Measurements from ENCODE around the gene SCFD2. TPM values are rescaled to one million over a fixed set of nuclear protein-coding genes. Genes with fewer than 3 reads are reported as not detected.

SCFD2 gene
- total and polyA plus RNA-seq, 7 experiments from 2014 or later: 13.4 to 32.8 (median 20.8) TPM

DNA sequence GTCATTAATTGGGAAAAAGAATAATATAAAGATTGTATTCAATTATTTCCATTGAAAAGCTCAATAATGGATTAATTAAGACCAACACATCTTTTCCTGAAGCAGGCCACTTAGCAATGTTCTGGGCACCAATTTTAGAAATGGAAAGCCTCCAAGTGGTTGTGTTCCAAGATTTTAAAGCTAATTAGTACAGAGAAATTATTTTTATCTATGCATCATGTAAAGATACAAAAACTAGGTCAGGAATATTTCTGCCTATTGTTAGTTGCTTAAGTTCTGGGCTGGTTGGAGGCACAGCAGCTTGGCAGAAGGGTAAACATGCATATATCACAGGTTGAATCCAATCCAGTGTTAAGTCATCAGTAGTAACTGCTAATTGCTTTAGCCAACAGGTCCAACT lies 401.9 kb downstream of the SCFD2 start:
- ATAC-seq: no peak
- intact Hi-C loops (cut with micrococcal nuclease): no loop called here
- Mint-ChIP-seq H3K27me3 (no peaks in the 10 kb centered on the region), H3K36me3 (peaks cover under 1 to 43% (median 17%) of the 10 kb centered on the region in 5 donors), H3K4me1 (peaks cover 0 to 9% (median 0%) of the 10 kb centered on the region in 7 donors), H3K9me3 (peaks cover 0 to 8% (median 0%) of the 10 kb centered on the region in 11 donors), H3K4me3 (no peak overlapping the region), H3K27ac (no peak overlapping the region)
- DNase-seq: no peak
- POLR2A ChIA-PET: no interaction called here
- Histone ChIP-seq H3K27me3 (ENCODE audit: control insufficient read depth in 2 of 2, insufficient read depth in 2 of 2, low read length in 2 of 2) (no peaks in the 10 kb centered on the region), H3K9me3 (ENCODE audit: control insufficient read depth in 2 of 3, low read length in 3 of 3) (no peaks in the 10 kb centered on the region), H3K27ac (ENCODE audit: low read depth, low read length) (no peak overlapping the region), H3K4me3 (ENCODE audit: low read length) (no peak overlapping the region), H3K4me1 (ENCODE audit: control insufficient read depth in 2 of 2, insufficient read depth in 2 of 2, low read length in 2 of 2) (no peaks in the 10 kb centered on the region), H3K36me3 (ENCODE audit: control insufficient read depth in 2 of 3, insufficient read depth in 3 of 3, low read length in 3 of 3) (no peaks in the 10 kb centered on the region)
- CTCF ChIA-PET: no interaction called here

DNA sequence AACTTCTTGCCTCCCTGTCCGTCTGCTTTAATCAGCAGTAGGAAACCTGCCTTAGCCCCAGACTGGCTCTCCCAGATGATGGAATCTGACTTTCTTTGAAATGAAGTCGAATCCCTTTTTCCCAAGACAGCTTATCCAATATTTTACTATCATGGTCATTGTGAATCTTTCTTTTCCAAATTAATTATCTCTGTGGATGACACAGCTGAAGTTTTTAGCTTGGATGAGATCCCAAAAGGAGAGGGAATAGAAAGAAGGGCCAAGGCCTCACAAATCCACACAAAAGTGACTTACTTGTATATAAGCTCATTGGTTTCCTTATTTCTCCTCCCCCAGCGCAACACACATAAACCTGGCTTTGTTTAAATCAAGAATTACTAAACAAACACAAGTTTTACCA lies 403.1 kb downstream of the SCFD2 start:
- Mint-ChIP-seq H3K4me3 (no peak overlapping the region), H3K27ac (no peak overlapping the region), H3K27me3 (no peaks in the 10 kb centered on the region), H3K36me3 (peaks cover 0 to 41% (median 10%) of the 10 kb centered on the region in 5 donors), H3K9me3 (peaks cover 0 to 3% (median 0%) of the 10 kb centered on the region in 11 donors), H3K4me1 (peaks cover 0 to 4% (median 0%) of the 10 kb centered on the region in 7 donors)
- Histone ChIP-seq H3K4me1 (ENCODE audit: control insufficient read depth in 2 of 2, insufficient read depth in 2 of 2, low read length in 2 of 2) (no peaks in the 10 kb centered on the region), H3K27me3 (ENCODE audit: control insufficient read depth in 2 of 2, insufficient read depth in 2 of 2, low read length in 2 of 2) (no peaks in the 10 kb centered on the region), H3K27ac (ENCODE audit: low read depth, low read length) (no peak overlapping the region), H3K4me3 (ENCODE audit: low read length) (no peak overlapping the region), H3K9me3 (ENCODE audit: control insufficient read depth in 2 of 3, low read length in 3 of 3) (no peaks in the 10 kb centered on the region), H3K36me3 (ENCODE audit: control insufficient read depth in 2 of 3, insufficient read depth in 3 of 3, low read length in 3 of 3) (no peaks in the 10 kb centered on the region)
- ATAC-seq (no peak), DNase-seq (no peak)
- CTCF ChIA-PET: no interaction called here
- POLR2A ChIA-PET: no interaction called here
- intact Hi-C loops (cut with micrococcal nuclease): no loop called here

DNA sequence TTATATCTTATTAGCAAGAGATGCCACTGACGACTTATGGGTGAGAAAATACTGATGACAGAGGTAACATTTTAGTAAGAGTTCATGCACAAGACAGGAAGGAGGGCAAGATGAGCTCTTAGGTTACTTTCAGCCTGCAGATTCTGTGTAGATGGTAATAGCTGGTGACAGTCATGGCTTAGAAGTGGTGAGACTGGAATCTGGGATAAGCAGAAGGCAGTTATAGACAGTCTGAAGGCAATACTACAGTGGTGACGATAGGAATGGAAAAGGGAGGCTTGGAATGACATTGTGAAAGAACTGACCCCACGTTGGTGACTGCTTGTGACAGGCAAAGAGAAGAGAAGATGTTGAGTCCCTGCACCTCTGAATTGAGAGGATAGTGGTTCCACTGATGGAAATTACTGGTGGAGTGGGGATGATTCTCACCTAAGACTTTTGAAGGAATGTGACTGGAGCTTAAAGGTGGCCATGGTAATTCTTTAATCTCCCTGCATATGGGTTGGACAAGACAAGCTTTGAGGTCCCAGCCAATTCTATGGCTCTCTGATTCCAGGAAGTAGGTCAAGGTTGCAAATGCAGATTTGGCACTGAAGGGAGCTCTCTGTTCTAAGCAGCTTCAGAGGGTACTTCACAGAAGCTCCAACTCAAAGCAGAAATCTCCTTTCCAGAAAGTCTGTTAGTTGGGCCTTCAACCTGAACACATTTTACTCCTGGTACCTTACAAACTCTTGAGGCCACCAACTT lies 404.0 kb downstream of the SCFD2 start:
- Histone ChIP-seq H3K27ac (ENCODE audit: low read depth, low read length) (no peak overlapping the region), H3K27me3 (ENCODE audit: control insufficient read depth in 2 of 2, insufficient read depth in 2 of 2, low read length in 2 of 2) (no peaks in the 10 kb centered on the region), H3K4me3 (ENCODE audit: low read length) (no peak overlapping the region), H3K36me3 (ENCODE audit: control insufficient read depth in 2 of 3, insufficient read depth in 3 of 3, low read length in 3 of 3) (no peaks in the 10 kb centered on the region), H3K4me1 (ENCODE audit: control insufficient read depth in 2 of 2, insufficient read depth in 2 of 2, low read length in 2 of 2) (no peaks in the 10 kb centered on the region), H3K9me3 (ENCODE audit: control insufficient read depth in 2 of 3, low read length in 3 of 3) (no peaks in the 10 kb centered on the region)
- ATAC-seq (no peak), DNase-seq (no peak)
- peaks cover 0 to 4% (median 0%) of the 10 kb centered on the region in 7 donors for H3K4me1 Mint-ChIP-seq
- peaks cover 0 to 41% (median 6%) of the 10 kb centered on the region in 5 donors for H3K36me3 Mint-ChIP-seq
- H3K27me3 Mint-ChIP-seq: no peaks in the 10 kb centered on the region
- POLR2A ChIA-PET: no interaction called here
- peaks cover 0 to 3% (median 0%) of the 10 kb centered on the region in 11 donors for H3K9me3 Mint-ChIP-seq
- intact Hi-C loops (cut with micrococcal nuclease): no loop called here
- H3K27ac Mint-ChIP-seq: peak overlapping the region in 1 of 9 donors; percentile 36
- CTCF ChIA-PET: no interaction called here
- H3K4me3 Mint-ChIP-seq: no peak overlapping the region

DNA sequence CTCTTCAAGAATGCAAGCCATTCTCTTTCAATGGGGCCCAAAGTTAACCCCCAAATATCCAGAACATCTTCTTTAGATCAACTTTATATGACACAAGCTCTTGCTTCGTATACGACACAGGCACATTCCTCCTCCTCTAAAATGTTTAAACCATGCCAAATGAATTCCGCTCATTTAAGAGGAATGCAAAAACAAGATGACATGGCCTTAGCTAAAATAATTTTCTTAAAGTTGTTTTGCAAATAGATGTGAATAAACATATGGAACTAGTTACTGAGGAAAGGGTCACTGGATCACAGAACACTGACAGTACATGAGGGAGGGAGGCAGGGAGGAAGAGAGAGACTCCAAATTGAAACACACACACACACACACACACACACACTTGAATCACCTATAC lies 406.3 kb downstream of the SCFD2 start:
- ChIA-PET POLR2A (no interaction called here), CTCF (no interaction called here)
- H3K4me3 ChIP-seq (ENCODE audit: low read length): no peak overlapping the region
- peaks cover 0 to 41% (median 2%) of the 10 kb centered on the region in 5 donors for H3K36me3 Mint-ChIP-seq
- peaks cover 0 to 4% (median 0%) of the 10 kb centered on the region in 7 donors for H3K4me1 Mint-ChIP-seq
- no peaks in the 10 kb centered on the region for H3K36me3 ChIP-seq (ENCODE audit: control insufficient read depth in 2 of 3, insufficient read depth in 3 of 3, low read length in 3 of 3)
- intact Hi-C loops (cut with micrococcal nuclease): no loop called here
- DNase-seq (no peak), ATAC-seq (no peak)
- H3K4me3 Mint-ChIP-seq: no peak overlapping the region
- H3K9me3 Mint-ChIP-seq: peaks cover 0 to 2% (median 0%) of the 10 kb centered on the region in 11 donors
- no peak overlapping the region for H3K27ac ChIP-seq (ENCODE audit: low read depth, low read length)
- H3K27ac Mint-ChIP-seq: no peak overlapping the region
- no peaks in the 10 kb centered on the region for H3K27me3 Mint-ChIP-seq
- no peaks in the 10 kb centered on the region for H3K9me3 ChIP-seq (ENCODE audit: control insufficient read depth in 2 of 3, low read length in 3 of 3)
- no peaks in the 10 kb centered on the region for H3K4me1 ChIP-seq (ENCODE audit: control insufficient read depth in 2 of 2, insufficient read depth in 2 of 2, low read length in 2 of 2)
- no peaks in the 10 kb centered on the region for H3K27me3 ChIP-seq (ENCODE audit: control insufficient read depth in 2 of 2, insufficient read depth in 2 of 2, low read length in 2 of 2)

DNA sequence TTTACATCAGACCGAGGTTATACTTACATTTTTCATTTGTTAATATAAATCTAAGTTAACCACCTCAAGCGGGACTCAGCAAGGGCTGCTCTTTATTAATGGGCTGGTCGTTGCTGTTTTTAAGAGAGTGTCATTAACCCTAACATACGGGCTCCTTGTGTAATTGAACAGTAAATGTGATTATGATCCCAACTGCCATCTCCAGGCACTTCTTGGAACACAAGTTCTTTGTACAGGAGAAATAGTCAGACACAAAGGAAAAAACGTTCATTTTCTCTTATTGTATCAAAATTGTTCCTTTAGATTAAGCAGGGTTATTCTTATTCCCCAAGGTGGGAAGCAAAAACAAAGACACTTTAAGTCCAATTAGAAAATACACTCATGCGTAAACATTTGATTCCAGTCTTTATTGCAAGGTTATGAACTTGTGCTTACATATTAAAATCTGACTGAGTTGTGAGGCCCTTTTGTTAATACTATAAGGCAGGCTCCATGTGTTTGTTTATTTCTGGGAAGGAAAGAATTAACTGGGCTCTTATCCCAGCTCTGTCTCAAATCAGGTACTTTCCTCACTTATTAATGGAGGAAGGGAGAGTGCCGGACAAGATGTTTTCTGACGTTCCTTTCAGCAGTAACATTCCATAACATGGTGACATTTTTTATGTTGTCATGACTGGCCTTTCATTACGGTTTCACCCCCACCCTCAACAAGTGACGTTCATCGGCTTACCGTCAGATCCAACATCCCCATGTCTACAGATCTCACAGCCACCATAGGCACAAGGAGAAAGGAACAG lies 407.8 kb downstream of the SCFD2 start:
- POLR2A ChIA-PET: no interaction called here
- CTCF ChIA-PET: no interaction called here
- intact Hi-C loops (cut with micrococcal nuclease): no loop called here

DNA sequence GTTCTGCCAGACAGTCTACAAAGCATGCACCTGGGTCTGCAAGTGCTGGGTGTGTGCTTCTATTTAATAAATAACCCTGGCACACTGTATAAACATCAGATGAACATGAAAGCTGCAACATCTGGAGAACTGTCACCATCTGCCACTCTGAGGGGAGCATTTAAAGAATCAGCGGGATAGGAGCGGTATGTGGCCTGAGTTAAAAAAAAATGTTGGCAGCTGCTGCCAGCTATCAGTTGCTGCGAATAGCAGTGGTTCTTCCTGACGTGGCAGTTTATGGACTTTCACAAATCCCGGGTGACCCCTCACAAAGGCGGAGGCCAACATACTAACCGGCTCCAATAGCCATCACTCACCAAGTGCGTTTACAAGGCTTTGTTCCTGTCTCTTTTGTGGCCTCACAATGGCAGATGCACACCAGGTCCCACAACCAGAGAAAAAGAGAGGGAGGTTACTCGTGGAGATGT lies 408.6 kb downstream of the SCFD2 start:
- peaks cover 0 to 4% (median 0%) of the 10 kb centered on the region in 7 donors for H3K4me1 Mint-ChIP-seq
- DNase-seq (no peak), ATAC-seq (no peak)
- ChIA-PET CTCF (no interaction called here), POLR2A (no interaction called here)
- H3K9me3 Mint-ChIP-seq: peaks cover 0 to 2% (median 0%) of the 10 kb centered on the region in 11 donors
- Histone ChIP-seq H3K4me1 (ENCODE audit: control insufficient read depth in 2 of 2, insufficient read depth in 2 of 2, low read length in 2 of 2) (no peaks in the 10 kb centered on the region), H3K27me3 (ENCODE audit: control insufficient read depth in 2 of 2, insufficient read depth in 2 of 2, low read length in 2 of 2) (no peaks in the 10 kb centered on the region), H3K4me3 (ENCODE audit: low read length) (no peak overlapping the region), H3K36me3 (ENCODE audit: control insufficient read depth in 2 of 3, insufficient read depth in 3 of 3, low read length in 3 of 3) (no peaks in the 10 kb centered on the region), H3K9me3 (ENCODE audit: control insufficient read depth in 2 of 3, low read length in 3 of 3) (no peaks in the 10 kb centered on the region), H3K27ac (ENCODE audit: low read depth, low read length) (no peak overlapping the region)
- no peak overlapping the region for H3K27ac Mint-ChIP-seq
- H3K36me3 Mint-ChIP-seq: peaks cover 0 to 50% (median 12%) of the 10 kb centered on the region in 5 donors
- no peak overlapping the region for H3K4me3 Mint-ChIP-seq
- intact Hi-C loops (cut with micrococcal nuclease): no loop called here
- no peaks in the 10 kb centered on the region for H3K27me3 Mint-ChIP-seq

More for the DNA sequence above, 407.8 kb downstream of the SCFD2 start:
- no peak for DNase-seq
- H3K27ac ChIP-seq (ENCODE audit: low read depth, low read length): no peak overlapping the region
- Mint-ChIP-seq H3K4me3 (no peak overlapping the region), H3K27me3 (no peaks in the 10 kb centered on the region), H3K4me1 (peaks cover 0 to 4% (median 0%) of the 10 kb centered on the region in 7 donors), H3K36me3 (peaks cover 0 to 48% (median 7%) of the 10 kb centered on the region in 5 donors), H3K9me3 (peaks cover 0 to 2% (median 0%) of the 10 kb centered on the region in 11 donors), H3K27ac (no peak overlapping the region)
- no peaks in the 10 kb centered on the region for H3K4me1 ChIP-seq (ENCODE audit: control insufficient read depth in 2 of 2, insufficient read depth in 2 of 2, low read length in 2 of 2)
- H3K36me3 ChIP-seq (ENCODE audit: control insufficient read depth in 2 of 3, insufficient read depth in 3 of 3, low read length in 3 of 3): no peaks in the 10 kb centered on the region
- H3K4me3 ChIP-seq (ENCODE audit: low read length): no peak overlapping the region
- no peaks in the 10 kb centered on the region for H3K27me3 ChIP-seq (ENCODE audit: control insufficient read depth in 2 of 2, insufficient read depth in 2 of 2, low read length in 2 of 2)
- H3K9me3 ChIP-seq (ENCODE audit: control insufficient read depth in 2 of 3, low read length in 3 of 3): no peaks in the 10 kb centered on the region
- no peak for ATAC-seq

All from naive thymus-derived CD4-positive, alpha-beta T cell (primary cell).